Coronary artery (tissue), 2 donors: Measurements from ENCODE around the gene RHBDL2.

Experiments used
- DNase-seq: peaks from one replicate; pipeline ENCODE4 v3.0.0-alpha.2; 2017; ENCODE audit warnings: low spot score
- H3K27ac ChIP-seq, 2 donors: fragments of 200-600 bp; sonication (generic); one replicate each; pipeline ENCODE4 v1.5.1; 2016 to 2019
- H3K4me3 ChIP-seq: fragments of 200-600 bp; sonication (generic); 2 replicates; pipeline ENCODE4 v1.5.1; 2016; ENCODE audit warnings: mild to moderate bottlenecking, moderate library complexity
- TF ChIP-seq, protein P1 (sequence below): fragments of 200-600 bp; sonication (generic); IDR thresholded peaks from one replicate; pipeline ENCODE4 v1.5.1; 2019; ENCODE audit warnings: antibody characterized with exemption

Gene RHBDL2

DNA sequence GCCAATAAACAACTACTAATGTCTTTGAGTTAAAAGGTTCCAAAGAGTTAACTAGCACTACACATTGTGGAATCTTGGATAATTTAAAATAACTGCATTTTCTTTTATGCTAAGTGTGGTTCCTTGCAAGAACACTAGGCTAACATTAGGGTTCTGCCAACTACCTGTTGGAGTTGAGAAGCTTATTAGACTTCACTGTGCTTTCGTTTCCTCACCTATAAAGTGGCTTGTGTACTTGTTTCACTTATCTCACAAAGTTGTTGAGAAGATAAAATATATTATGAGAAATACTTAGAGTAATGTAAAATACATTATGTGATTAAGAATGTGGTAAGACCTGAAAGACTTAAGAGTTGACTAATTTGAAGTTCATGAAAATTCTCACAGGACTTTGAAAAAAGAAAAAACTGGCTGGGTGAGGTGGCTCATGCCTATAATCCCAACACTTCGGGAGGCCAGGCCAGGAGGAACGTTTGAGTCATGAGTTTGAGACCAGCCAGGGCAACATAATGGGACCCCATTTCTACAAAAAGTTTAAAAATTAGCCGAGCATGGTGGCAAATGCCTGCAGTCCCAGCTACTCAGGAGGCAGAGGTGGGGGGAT lies 76.4 kb downstream of the RHBDL2 start:
- Histone ChIP-seq H3K4me3 (no peak overlapping the region), H3K27ac (no peak overlapping the region)
- TF ChIP-seq, protein P1, sequence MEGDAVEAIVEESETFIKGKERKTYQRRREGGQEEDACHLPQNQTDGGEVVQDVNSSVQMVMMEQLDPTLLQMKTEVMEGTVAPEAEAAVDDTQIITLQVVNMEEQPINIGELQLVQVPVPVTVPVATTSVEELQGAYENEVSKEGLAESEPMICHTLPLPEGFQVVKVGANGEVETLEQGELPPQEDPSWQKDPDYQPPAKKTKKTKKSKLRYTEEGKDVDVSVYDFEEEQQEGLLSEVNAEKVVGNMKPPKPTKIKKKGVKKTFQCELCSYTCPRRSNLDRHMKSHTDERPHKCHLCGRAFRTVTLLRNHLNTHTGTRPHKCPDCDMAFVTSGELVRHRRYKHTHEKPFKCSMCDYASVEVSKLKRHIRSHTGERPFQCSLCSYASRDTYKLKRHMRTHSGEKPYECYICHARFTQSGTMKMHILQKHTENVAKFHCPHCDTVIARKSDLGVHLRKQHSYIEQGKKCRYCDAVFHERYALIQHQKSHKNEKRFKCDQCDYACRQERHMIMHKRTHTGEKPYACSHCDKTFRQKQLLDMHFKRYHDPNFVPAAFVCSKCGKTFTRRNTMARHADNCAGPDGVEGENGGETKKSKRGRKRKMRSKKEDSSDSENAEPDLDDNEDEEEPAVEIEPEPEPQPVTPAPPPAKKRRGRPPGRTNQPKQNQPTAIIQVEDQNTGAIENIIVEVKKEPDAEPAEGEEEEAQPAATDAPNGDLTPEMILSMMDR = no peak
- DNase-seq = no peak

DNA sequence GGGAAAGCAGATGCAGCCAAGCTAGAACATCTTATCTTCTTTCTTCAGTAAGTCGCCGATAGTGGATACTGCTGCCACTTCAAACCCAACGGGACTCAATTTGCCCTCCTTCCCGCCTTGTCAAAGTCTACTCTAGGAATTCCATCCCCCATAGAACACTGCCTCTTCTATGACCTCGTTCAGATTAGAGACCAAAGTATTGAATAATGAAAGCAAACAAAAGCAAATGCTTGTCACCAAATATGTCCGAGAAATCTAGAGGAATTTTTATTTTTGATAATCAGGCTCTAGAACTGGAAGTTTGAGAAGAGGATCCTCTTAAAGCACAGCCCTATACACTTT lies 81.2 kb downstream of the RHBDL2 start:
- Histone ChIP-seq H3K4me3 (peak overlapping the region; percentile 89), H3K27ac (peak overlapping the region; percentile 81 to 90)
- DNase-seq = no peak
- TF ChIP-seq, protein P1 = no peak

DNA sequence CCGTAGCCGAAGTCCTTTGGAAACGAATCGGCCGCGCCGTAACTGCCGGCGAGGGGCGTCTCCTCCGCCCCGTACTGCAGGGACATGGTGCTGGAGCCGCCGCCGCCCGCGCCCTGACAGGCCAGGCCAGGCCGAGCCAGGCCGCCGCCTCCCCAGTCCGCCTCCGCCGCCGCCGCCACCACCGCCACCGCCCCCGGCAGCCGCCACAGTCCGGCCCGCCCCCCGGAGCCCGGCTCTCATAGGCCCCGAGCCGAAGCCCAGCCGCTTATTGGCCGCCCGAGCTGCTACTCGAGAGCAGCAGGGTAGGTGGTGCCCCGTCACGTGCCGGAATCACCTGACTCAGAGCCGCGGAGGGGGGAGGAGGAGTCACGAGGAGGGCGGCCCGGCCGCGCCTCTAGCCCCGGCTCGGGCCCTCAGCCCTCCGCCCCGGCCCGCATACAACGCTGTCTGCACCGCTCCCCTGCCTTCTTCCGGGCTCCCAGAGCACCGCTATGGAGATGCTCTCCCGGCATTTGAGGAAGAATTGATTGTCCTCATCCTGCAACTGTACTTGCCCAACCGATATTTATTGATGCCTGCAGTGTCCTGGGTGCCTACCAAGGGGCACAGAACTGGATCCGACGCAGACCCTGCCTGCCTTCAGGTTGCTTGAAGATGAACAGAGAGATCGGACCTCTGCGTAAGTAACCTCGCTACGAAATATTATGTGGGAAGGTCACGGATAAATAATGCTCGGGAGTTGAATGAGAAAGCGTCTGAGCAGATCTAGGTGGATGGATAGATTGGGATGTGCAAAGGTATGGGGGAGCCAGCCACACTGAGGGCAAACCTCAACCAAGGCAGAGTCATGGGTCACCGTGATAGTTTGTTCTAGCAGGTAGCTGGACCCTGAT lies 81.8 kb downstream of the RHBDL2 start, which contains the start of gene RRAGC:
TSS of gene RRAGC (minus strand) at position 212 of the 893 bp plus-strand sequence. CDS start at position 86, 126 bp downstream.
- peak within 1 kb of the TSS; percentile 90 to 92 for H3K27ac ChIP-seq
- DNase-seq = peak; percentile 99
- TF ChIP-seq, protein P1 = no peak
- H3K4me3 ChIP-seq = peak within 1 kb of the TSS; percentile 89

DNA sequence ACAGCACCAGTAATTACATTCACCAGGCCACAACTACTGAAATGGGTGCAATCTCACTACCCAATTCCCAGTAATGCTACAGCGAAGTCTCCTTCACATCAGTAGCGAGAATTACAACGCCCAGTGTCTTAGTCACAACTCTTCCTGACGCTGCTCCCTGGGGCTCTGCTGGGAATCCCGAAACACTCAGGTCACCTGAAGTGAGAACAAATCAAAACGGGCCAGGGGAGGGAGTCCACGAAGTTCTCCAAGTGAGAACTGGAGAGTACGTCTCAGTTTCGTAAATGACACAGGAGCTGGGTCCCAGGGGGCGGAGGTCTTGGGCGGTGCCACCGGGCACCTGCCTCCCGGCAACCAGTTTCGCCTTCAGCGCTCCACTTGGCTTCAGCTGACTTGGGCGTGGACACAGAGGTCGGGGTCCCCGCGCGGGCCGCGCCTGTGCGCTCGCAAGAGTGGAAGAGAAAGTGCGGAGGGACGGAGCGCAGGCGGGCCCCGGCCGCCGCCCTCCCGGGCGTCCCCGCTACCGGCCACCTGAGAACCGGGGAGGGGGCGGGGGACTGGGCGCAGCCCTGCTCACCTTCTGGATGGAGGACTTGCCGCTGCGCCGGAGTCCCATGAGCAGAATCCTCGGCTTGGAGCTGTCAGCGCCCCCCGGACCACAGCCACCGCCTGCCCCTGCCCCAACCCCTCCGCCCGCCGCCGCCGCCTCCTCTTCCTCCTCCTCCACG lies 82.6 kb downstream of the RHBDL2 start:
- TF ChIP-seq, protein P1 = no peak
- Histone ChIP-seq H3K27ac (peak overlapping the region; percentile 90 to 92), H3K4me3 (peak overlapping the region; percentile 89)
- peak; percentile 84 for DNase-seq

DNA sequence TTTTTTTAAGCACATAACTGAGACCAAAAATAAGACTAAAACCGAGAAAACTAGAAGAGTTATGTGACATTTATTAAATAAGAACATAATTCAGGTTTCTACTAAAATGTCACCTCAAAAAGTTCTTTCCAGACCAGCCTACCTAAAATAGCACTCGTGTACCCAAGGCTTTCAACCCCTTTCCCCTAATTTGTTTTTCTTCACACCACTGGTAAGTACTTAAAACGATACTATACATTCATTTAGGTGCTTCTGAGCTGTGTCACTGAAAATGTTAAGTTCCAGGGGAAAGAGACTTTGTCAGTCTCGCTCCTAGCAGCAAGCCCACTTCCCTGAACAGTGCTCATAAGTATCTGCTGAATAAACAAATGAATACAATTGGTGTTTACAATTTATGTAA lies 88.8 kb downstream of the RHBDL2 start:
- TF ChIP-seq, protein P1 = no peak
- no peak overlapping the region for H3K27ac ChIP-seq
- no peak overlapping the region for H3K4me3 ChIP-seq
- DNase-seq = no peak

DNA sequence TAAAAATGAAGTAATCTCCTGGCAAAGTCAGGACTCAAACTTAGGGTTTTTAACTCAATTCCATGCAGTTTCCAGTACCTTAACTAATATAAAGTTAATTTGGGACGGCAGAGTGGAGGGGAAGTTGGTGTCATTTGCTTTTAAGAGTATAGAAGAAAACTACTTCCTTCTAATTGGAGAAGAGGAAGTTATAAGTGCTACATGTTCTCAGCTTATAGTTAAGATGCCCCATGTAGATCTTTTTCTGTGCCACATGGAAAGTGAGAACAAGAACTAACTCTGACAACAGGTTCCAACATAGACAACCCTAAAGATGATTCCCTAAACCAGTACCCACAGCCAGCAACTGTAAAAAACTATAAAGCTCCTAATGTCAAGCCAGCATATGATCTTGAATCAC lies 93.6 kb downstream of the RHBDL2 start:
- DNase-seq = no peak
- no peak overlapping the region for H3K27ac ChIP-seq
- TF ChIP-seq, protein P1 = no peak
- no peak overlapping the region for H3K4me3 ChIP-seq
